Measurements from ENCODE around the gene PMM1. TPM values are rescaled to one million over a fixed set of nuclear protein-coding genes. Genes with fewer than 3 reads are reported as not detected.
A peak's percentile ranks its signal among the peaks of the same experiment; 100 is the strongest.

PMM1 gene
- total and polyA plus RNA-seq, 2 donors (not counting 3 experiments of a cell fraction or from before 2014, with no cell fraction given): 14.6 to 31.7 TPM

GRCh38 chr22:41563051-41563711, 26.5 kb downstream of the PMM1 start:
- Histone ChIP-seq H3K4me2 (ENCODE audit: insufficient read depth, low read length) (no peak overlapping the region), H3K36me3 (ENCODE audit: control insufficient read depth in 2 of 2, extremely low read depth in 1 of 2, insufficient read depth in 2 of 2, low read length in 2 of 2) (no peaks in the 10 kb centered on the region), H3K9me3 (replicated peaks; ENCODE audit: control insufficient read depth, insufficient read depth, low read length) (no peaks in the 10 kb centered on the region), H3K27ac (ENCODE audit: insufficient read depth, low read depth, low read length) (no peak overlapping the region), H3K9ac (replicated peaks; ENCODE audit: extremely low read depth, insufficient read depth, low read length) (no peak overlapping the region), H3K27me3 (ENCODE audit: control insufficient read depth in 2 of 2, insufficient read depth in 2 of 2, low read length in 2 of 2) (peaks cover 0 to 8% of the 10 kb centered on the region in 2 experiments), H3K9me1 (replicated peaks; ENCODE audit: control insufficient read depth, extremely low read depth, insufficient read depth, low read length) (no peaks in the 10 kb centered on the region), H4K20me1 (replicated peaks; ENCODE audit: control insufficient read depth, extremely low read depth, insufficient read depth, low read length) (no peaks in the 10 kb centered on the region), H3K4me3 (replicated peaks in 1 of 3; ENCODE audit: insufficient read depth in 1 of 3, low read depth in 1 of 3, low read length in 3 of 3) (no peak overlapping the region), H3K79me2 (ENCODE audit: control insufficient read depth, insufficient read depth, low read length) (no peaks in the 10 kb centered on the region), H3K4me1 (ENCODE audit: control insufficient read depth, extremely low read depth, insufficient read depth, low read length) (peaks cover 11% of the 10 kb centered on the region), H2AFZ (ENCODE audit: low read depth, low read length) (no peak overlapping the region)
- no peak for FAIRE-seq
- CTCF ChIA-PET: interaction anchor here (0.8 to 1.5 kb wide), 4 partner anchors 14 to 27 kb away, joined by 3 to 9 read pairs (median 5); partner anchors contain the start of genes PMM1 and POLR3H
- POLR2A ChIA-PET: no interaction called here
- TF ChIP-seq MAX (IDR thresholded peaks at IDR 0.05; ENCODE audit: insufficient read depth, insufficient read length) (no peak), POLR2A (IDR thresholded peaks at IDR 0.05; ENCODE audit: low read depth, low read length) (no peak), EZH2 (IDR thresholded peaks at IDR 0.05; ENCODE audit: borderline replicate concordance, low read depth, low read length, severe bottlenecking) (no peak), POLR2AphosphoS5 (IDR thresholded peaks at IDR 0.05; ENCODE audit: insufficient read depth, low read depth, low read length) (no peak), JUN (IDR thresholded peaks at IDR 0.05; ENCODE audit: borderline replicate concordance, insufficient read depth, insufficient read length, low read depth) (peak; percentile 52), FOS (IDR thresholded peaks at IDR 0.05; ENCODE audit: borderline replicate concordance, insufficient read depth, low read length) (peak; percentile 71), CTCF (IDR thresholded peaks at IDR 0.05; ENCODE audit: extremely low read depth in 1 of 2, insufficient read depth in 1 of 2, low read depth in 1 of 2, low read length in 2 of 2) (no peak), GATA2 (IDR thresholded peaks at IDR 0.05; ENCODE audit: insufficient read depth, insufficient read length, low read depth, low read length) (no peak), MYC (IDR thresholded peaks at IDR 0.05; ENCODE audit: low read depth, low read length) (no peak)
- no TSS peak for BruUV-seq (replicated peaks)
- dilution Hi-C loops (cut with MboI; ENCODE audit: extremely low pct_ligation_motif_present, low sequenced_read_pairs): no loop called here
- DNase-seq (ENCODE audit: low read depth, low spot score): peak; percentile 31
- intact Hi-C loops (cut with micrococcal nuclease): no loop called here

Measured in endothelial cell of umbilical vein (primary cell).